Panc1 (cell line): ENCODE measurements around the gene TCF25. TPM values are rescaled to one million over a fixed set of nuclear protein-coding genes. Genes with fewer than 3 reads are reported as not detected.

ENCODE experiments used
- ATAC-seq: fragments of 200-7000 bp; cut with Tn5 transposase; 2 replicates; pipeline ENCODE4 v1.9.1; 2020; ENCODE audit warnings: mild to moderate bottlenecking, moderate library complexity
- BruUV-seq: library from RNA; stranded (reverse); fragments of 400-500 nt; replicated peaks from 2 replicates; lab custom pipeline; 2021; lab: Mats Ljungman, UMichigan
- CTCF ChIA-PET: fragments of 300-600 bp; sonication (Branson Sonifier 250); formaldehyde crosslinking; loops from one replicate; lab custom pipeline; 2022; ENCODE audit warnings: antibody characterized with exemption; lab: Charles Lee
- POLR2A ChIA-PET: fragments of 300-600 bp; sonication (Branson Sonifier 250); formaldehyde crosslinking; loops from one replicate; lab custom pipeline; 2022; ENCODE audit warnings: antibody characterized with exemption; lab: Charles Lee
- DNase-seq: peaks from one replicate; pipeline ENCODE4 v3.0.0-alpha.2; 2010; ENCODE audit warnings: low read depth, low spot score
- H3K27ac ChIP-seq: 2 replicates; pipeline ENCODE4 v1.5.1; 2011; ENCODE audit warnings: mild to moderate bottlenecking, low read length, inconsistent platforms
- H3K27me3 ChIP-seq: fragments of 200-500 bp; sonication (Bioruptor generic); 2 replicates; pipeline ENCODE4 v1.6.0; 2014; ENCODE audit warnings: low read length, inconsistent platforms; ENCODE audit not compliant: control insufficient read depth, insufficient read depth
- H3K36me3 ChIP-seq: fragments of 200-500 bp; sonication (Bioruptor generic); 2 replicates; pipeline ENCODE4 v1.5.1; 2014; ENCODE audit warnings: inconsistent platforms, mild to moderate bottlenecking, low read length, moderate library complexity; ENCODE audit not compliant: control insufficient read depth, insufficient read depth
- H3K4me1 ChIP-seq: 2 replicates; pipeline ENCODE4 v1.5.1; 2011; ENCODE audit warnings: inconsistent platforms, mild to moderate bottlenecking, low read length, moderate library complexity; ENCODE audit not compliant: control insufficient read depth, insufficient read depth
- H3K4me3 ChIP-seq, 2 experiments: 2 replicates each; pipeline ENCODE4 v1.5.1; 2011 to 2012; ENCODE audit warnings: low read depth in 2 of 2, low read length in 2 of 2, mild to moderate bottlenecking in 2 of 2, inconsistent platforms in 1 of 2, moderate library complexity in 1 of 2
- H3K9me3 ChIP-seq: fragments of 200-500 bp; sonication (Bioruptor generic); 2 replicates; pipeline ENCODE4 v1.5.1; 2014; ENCODE audit warnings: low read depth, mild to moderate bottlenecking, inconsistent platforms, low read length, moderate library complexity; ENCODE audit not compliant: control insufficient read depth, insufficient read depth
- CTCF ChIP-seq: fragments of 450-650 bp; IDR thresholded peaks from 2 replicates; pipeline ENCODE4 v1.5.1; 2017; ENCODE audit warnings: mild to moderate bottlenecking
- POLR2AphosphoS5 ChIP-seq: IDR thresholded peaks from 2 replicates; pipeline ENCODE4 v1.6.1; 2012; ENCODE audit warnings: mild to moderate bottlenecking, low read depth, low read length, moderate library complexity
- REST ChIP-seq, 2 experiments: IDR thresholded peaks; 2 replicates each; pipeline ENCODE4 v1.6.1; 2011 to 2012; ENCODE audit warnings: low read depth in 2 of 2, control low read depth in 1 of 2, low read length in 1 of 2, mild to moderate bottlenecking in 1 of 2, moderate library complexity in 1 of 2; ENCODE audit not compliant: insufficient read depth in 1 of 2
- SIN3A ChIP-seq: IDR thresholded peaks from 2 replicates; pipeline ENCODE4 v1.6.1; 2012; ENCODE audit warnings: low read depth, mild to moderate bottlenecking, low read length, moderate library complexity, borderline replicate concordance; ENCODE audit not compliant: insufficient read depth
- TCF7L2 ChIP-seq: IDR thresholded peaks from 2 replicates; pipeline ENCODE4 v1.6.1; 2011; ENCODE audit warnings: mild to moderate bottlenecking, low read depth, low read length, inconsistent platforms
- in situ Hi-C: cut with HindIII; loops from 2 replicates; pipeline ENCODE4 v1.10.0; 2016; ENCODE audit warnings: low sequenced_read_pairs, low pct_unique_long_range_greater_than_20kb
- intact Hi-C: fragments of 100-400 bp; cut with micrococcal nuclease; formaldehyde crosslinking; loops from one replicate; pipeline ENCODE4 v1.10.0; 2022; ENCODE audit not compliant: unreplicated experiment
- total RNA-seq: library from RNA; stranded (reverse); gene quantifications from one replicate; pipeline ENCODE4 v1.2.1, GENCODE V29; 2021; ENCODE audit not compliant: unreplicated experiment

TCF25 gene
- total RNA-seq, 1 experiment from 2014 or later, result 144 TPM

DNA sequence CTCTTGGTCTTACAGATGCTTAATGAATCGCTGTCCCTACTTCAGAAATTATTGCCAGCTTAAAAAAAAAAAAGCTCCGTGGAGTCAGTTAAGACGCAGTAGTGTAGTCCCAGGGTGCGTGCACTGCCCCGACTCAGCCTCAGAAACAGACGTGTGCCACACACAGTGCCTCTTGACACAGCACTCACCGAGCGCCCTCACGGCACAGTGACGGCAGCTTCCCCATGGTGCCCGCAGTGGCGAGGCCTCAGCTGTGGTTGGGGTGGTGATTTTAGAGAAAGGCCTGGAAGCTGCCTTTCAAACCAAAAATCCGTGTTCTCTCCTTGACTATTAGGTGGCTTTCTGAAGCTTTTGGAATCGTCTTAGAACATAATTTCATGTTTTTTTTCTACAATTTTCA, 13.9 kb downstream of the TCF25 start:
- ATAC-seq (no peak), DNase-seq (no peak)
- CTCF ChIA-PET, result no interaction called here
- peaks cover 15% of the 10 kb centered on the region for H3K36me3 ChIP-seq
- POLR2A ChIA-PET, result no interaction called here
- BruUV-seq, result TSS peak; percentile 21
- in situ Hi-C loops (no loop called here), intact Hi-C loops (no loop called here)
- TF ChIP-seq REST (IDR thresholded peaks at IDR 0.05; ENCODE audit: insufficient read depth in 1 of 2, low read depth in 2 of 2, low read length in 1 of 2) (no peak), CTCF (no peak), TCF7L2 (no peak), SIN3A (no peak), POLR2AphosphoS5 (no peak)
- H3K27me3 ChIP-seq, result no peaks in the 10 kb centered on the region
- no peaks in the 10 kb centered on the region for H3K9me3 ChIP-seq
- H3K4me1 ChIP-seq, result no peaks in the 10 kb centered on the region
- H3K27ac ChIP-seq, result no peak overlapping the region
- H3K4me3 ChIP-seq, result no peak overlapping the region

DNA sequence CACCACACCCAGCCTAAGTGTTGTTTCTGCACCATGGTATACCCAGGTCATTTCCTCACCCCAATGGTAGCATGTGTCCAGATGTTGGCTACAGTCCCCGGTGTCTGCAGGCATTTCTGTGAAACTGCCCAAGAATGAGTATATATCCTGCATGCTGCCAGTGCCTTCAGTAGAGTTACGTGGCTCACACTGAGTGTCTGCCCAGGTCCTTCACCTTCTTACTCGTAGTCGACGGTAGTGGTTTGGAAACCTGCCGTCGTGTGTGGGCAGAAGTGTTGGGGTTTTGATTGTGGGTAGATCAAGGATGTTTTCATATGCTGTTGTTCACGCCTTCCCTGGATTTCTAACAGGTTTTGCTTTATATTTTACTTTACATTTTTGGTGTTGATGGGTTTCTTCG, 16.8 kb downstream of the TCF25 start:
- no TSS peak for BruUV-seq

More for the DNA sequence above, 16.8 kb downstream of the TCF25 start:
- Histone ChIP-seq H3K27me3 (no peaks in the 10 kb centered on the region), H3K4me1 (no peaks in the 10 kb centered on the region), H3K9me3 (no peaks in the 10 kb centered on the region), H3K27ac (no peak overlapping the region), H3K36me3 (peaks cover 10% of the 10 kb centered on the region), H3K4me3 (no peak overlapping the region)
- ATAC-seq, result no peak
- intact Hi-C loops (no loop called here), in situ Hi-C loops (no loop called here)
- TF ChIP-seq POLR2AphosphoS5 (no peak), CTCF (no peak), TCF7L2 (no peak), SIN3A (no peak), REST (IDR thresholded peaks at IDR 0.05; ENCODE audit: insufficient read depth in 1 of 2, low read depth in 2 of 2, low read length in 1 of 2) (no peak)
- CTCF ChIA-PET, result no interaction called here
- no peak for DNase-seq
- POLR2A ChIA-PET, result no interaction called here
